Activated CD4-positive, alpha-beta T cell treated with anti-CD3 and anti-CD28 coated beads for 1 hour (primary cell): ENCODE data around the gene TMEM106B.
"Not testable (repeated sequence)": the region's sequence is repeated elsewhere in the genome, so short reads cannot be mapped to it uniquely, and the experiment has no call there.

Experiments
- DNase-seq: peaks from one replicate; pipeline ENCODE4 v3.0.0-alpha.2; 2020

Gene TMEM106B

GRCh38 chr7:12211054-12211710 is at the start of gene TMEM106B:
Gene TMEM106B (plus strand): TSS chr7:12211294. CDS start chr7:12214811, 3,517 bp downstream.
- peak; percentile 96 for DNase-seq

- no peak for DNase-seq
These were observed 48.5 kb upstream of the TMEM106B start for GRCh38 chr7:12162415-12163113.

GRCh38 chr7:12168065-12168464 is 43.0 kb upstream of the TMEM106B start:
- DNase-seq = not testable (repeated sequence)

GRCh38 chr7:12169981-12170820 is 40.9 kb upstream of the TMEM106B start:
- not testable (repeated sequence) for DNase-seq

- DNase-seq = no peak
These were observed 37.4 kb upstream of the TMEM106B start for GRCh38 chr7:12173671-12174070.

GRCh38 chr7:12174931-12175330 is 36.2 kb upstream of the TMEM106B start:
- DNase-seq = no peak

- DNase-seq = no peak
These were observed 32.8 kb upstream of the TMEM106B start for GRCh38 chr7:12178317-12178716.

GRCh38 chr7:12194426-12194825 is 16.7 kb upstream of the TMEM106B start:
- no peak for DNase-seq

- DNase-seq = no peak
These were observed 14.7 kb upstream of the TMEM106B start for GRCh38 chr7:12196386-12196785.

- DNase-seq = no peak
These were observed 11.7 kb upstream of the TMEM106B start for GRCh38 chr7:12199363-12199762.

GRCh38 chr7:12207046-12207445 is 4.0 kb upstream of the TMEM106B start:
- DNase-seq = no peak

GRCh38 chr7:12209221-12209620 is 1.9 kb upstream of the TMEM106B start:
- no peak for DNase-seq

GRCh38 chr7:12210179-12211053 is 678 bp upstream of the TMEM106B start:
- DNase-seq = no peak

GRCh38 chr7:12211711-12212485 is 804 bp downstream of the TMEM106B start:
- no peak for DNase-seq

GRCh38 chr7:12217311-12217710 is 6.2 kb downstream of the TMEM106B start:
- no peak for DNase-seq

- DNase-seq = no peak
These were observed 9.4 kb downstream of the TMEM106B start for GRCh38 chr7:12220389-12221046.

GRCh38 chr7:12221414-12221813 is 10.3 kb downstream of the TMEM106B start:
- DNase-seq = no peak

- no peak for DNase-seq
These were observed 11.9 kb downstream of the TMEM106B start for GRCh38 chr7:12222889-12223579.

GRCh38 chr7:12225017-12225416 is 13.9 kb downstream of the TMEM106B start:
- not testable (repeated sequence) for DNase-seq

- no peak for DNase-seq
These were observed 15.7 kb downstream of the TMEM106B start for GRCh38 chr7:12226756-12227155.

- no peak for DNase-seq
These were observed 16.9 kb downstream of the TMEM106B start for GRCh38 chr7:12228024-12228423.
